Measurements from ENCODE around the gene YTHDF1. TPM values are rescaled to one million over a fixed set of nuclear protein-coding genes. Genes with fewer than 3 reads are reported as not detected.
A peak's percentile ranks its signal among the peaks of the same experiment; 100 is the strongest.

The YTHDF1 gene
- 10 to 100 TPM in 11 of 12 donors, not detected in 1; 25.5 to 32.0 (median 29.7) TPM for polyA plus RNA-seq (ENCODE audit: insufficient read length in 12 of 12)
- long read RNA-seq, donor 1, transcript YTHDF1-202 (5 exons, 3,301 nt): major isoform, 5 of 72 reads
- long read RNA-seq, donor 1, partial matches to known transcripts: 67 of 72 reads
- long read RNA-seq, donor 1, other reads (novel, unspliced or antisense): 0 of 72 reads
- long read RNA-seq, donor 2, transcript YTHDF1-202 (5 exons, 3,301 nt): major isoform, 7 of 26 reads
- long read RNA-seq, donor 2, partial matches to known transcripts: 19 of 26 reads
- long read RNA-seq, donor 2, other reads (novel, unspliced or antisense): 0 of 26 reads
- long read RNA-seq, donor 3, partial matches to known transcripts: 0 of 2 reads
- long read RNA-seq, donor 3, other reads (novel, unspliced or antisense): 0 of 2 reads
- long read RNA-seq, donor 4, partial matches to known transcripts: 0 of 2 reads
- long read RNA-seq, donor 4, other reads (novel, unspliced or antisense): 0 of 2 reads
- long read RNA-seq, donor 5, transcript YTHDF1-202 (5 exons, 3,301 nt): major isoform, 6 of 20 reads
- long read RNA-seq, donor 5, partial matches to known transcripts: 14 of 20 reads
- long read RNA-seq, donor 5, other reads (novel, unspliced or antisense): 0 of 20 reads
- long read RNA-seq, donor 6, partial matches to known transcripts: 0 of 3 reads
- long read RNA-seq, donor 6, other reads (novel, unspliced or antisense): 0 of 3 reads
- long read RNA-seq, donor 7, partial matches to known transcripts: 0 of 3 reads
- long read RNA-seq, donor 7, other reads (novel, unspliced or antisense): 0 of 3 reads
- long read RNA-seq, donor 8, transcript YTHDF1-202 (5 exons, 3,301 nt): major isoform, 5 of 10 reads
- long read RNA-seq, donor 8, partial matches to known transcripts: 5 of 10 reads
- long read RNA-seq, donor 8, other reads (novel, unspliced or antisense): 0 of 10 reads
- long read RNA-seq, donor 9, partial matches to known transcripts: 0 of 1 reads
- long read RNA-seq, donor 9, other reads (novel, unspliced or antisense): 0 of 1 reads
- long read RNA-seq, donor 10, partial matches to known transcripts: 0 of 4 reads
- long read RNA-seq, donor 10, other reads (novel, unspliced or antisense): 0 of 4 reads
- long read RNA-seq, donor 11, transcript YTHDF1-202 (5 exons, 3,301 nt): major isoform, 5 of 29 reads
- long read RNA-seq, donor 11, partial matches to known transcripts: 24 of 29 reads
- long read RNA-seq, donor 11, other reads (novel, unspliced or antisense): 0 of 29 reads

DNA sequence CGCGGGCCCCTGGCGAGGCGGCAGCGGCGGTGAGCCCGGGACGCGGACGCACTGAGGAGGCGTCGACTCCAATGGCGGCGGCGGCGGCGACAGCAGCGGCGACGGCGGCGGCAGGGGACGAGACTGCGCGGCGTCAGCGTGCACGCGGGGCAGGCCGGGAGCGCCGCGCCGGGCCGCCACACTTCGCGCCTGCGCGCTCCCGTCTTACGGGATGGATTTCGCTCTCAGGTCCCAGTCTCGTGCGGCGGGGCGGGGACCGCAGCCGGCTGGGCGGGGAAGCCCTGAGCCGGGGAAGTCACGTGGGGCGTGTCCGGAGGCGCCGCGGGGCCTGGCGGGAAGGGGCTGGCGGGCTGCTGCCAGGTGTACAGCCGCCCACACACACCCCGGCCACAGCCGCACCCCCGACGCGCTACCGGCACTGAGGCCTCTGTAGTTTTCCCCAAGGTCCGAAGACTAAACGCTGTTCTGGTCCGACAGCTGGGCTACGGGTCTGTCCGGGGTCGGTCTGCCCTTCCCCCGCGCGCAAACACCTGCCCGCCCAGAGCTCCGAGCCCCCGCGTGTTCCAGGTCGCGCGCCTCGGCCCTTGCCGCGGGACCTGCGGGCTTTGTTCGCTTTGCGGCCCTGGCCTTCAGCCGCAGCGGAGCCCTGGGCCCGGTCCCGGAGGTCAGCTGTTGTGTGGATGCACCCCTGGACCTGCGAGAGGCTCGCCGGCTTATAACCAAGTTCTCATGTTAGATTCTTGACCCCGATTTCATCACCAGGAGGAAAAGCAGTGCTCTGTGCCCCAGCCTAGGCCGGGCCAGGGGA is at the start of gene YTHDF1:
Gene YTHDF1 (minus strand): TSS at position 91 of the 808 bp plus-strand sequence. CDS start 239 bp downstream, outside the sequence.
- DNase-seq: peak; percentile 94

DNA sequence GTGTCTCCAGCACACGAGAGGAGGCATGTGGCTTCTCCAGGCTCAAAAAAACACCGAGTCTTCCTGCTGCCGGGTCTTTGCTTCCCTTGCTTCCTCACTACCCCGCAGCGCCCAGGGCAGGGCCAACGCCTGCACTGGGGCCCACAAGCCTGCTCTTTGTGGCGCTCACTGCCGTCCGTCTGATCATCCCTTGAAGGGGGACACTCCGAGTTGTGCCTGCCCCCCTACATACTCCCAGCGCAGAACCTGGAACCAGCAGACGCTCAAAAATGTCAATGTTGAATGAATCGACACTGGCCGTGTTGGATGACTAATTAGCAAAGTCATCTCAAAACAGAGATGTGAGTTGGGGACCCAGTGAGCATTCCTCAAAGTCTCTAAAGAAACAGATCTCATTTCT is 48.6 kb upstream of the YTHDF1 start:
- DNase-seq: no peak

DNA sequence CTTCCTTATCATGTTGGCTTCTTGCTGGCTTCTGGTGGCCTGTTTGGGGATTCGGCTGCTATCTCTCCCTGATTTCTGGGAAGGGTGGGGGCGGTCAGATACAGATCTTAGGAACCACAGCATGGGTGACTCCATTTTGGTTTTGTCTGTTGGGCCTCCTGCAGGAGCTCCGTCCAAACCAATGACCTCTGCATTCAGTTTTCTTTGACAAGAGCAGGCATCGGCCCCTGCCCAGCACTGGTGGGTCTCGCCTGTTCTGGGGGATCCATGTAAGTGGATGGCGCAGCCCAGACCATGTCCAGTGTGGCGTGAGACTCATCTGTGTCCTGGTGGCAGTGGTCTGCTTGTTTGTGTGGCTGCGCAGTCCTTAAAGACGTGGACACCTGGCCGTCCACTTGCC is 48.1 kb upstream of the YTHDF1 start:
- no peak for DNase-seq

DNA sequence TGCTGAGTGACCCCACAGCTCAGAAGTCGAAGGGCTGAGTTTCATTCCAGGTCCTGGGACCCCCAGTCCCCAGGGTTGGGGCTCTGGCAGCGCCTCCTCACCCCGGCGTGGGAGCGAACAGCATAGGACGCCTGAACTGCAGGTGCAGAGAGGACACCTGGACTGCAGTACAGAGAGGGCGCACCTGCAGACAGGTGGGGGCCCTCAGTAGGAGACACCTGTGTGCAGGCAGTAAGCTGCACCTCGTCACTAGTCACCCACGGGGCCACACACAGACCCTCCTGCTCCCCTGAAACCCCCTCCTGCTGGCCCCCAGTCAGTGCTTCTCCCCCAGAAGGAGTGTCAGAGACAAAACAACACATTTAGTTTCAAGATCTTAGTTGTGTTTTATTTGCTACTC is 46.9 kb upstream of the YTHDF1 start:
- no peak for DNase-seq

DNA sequence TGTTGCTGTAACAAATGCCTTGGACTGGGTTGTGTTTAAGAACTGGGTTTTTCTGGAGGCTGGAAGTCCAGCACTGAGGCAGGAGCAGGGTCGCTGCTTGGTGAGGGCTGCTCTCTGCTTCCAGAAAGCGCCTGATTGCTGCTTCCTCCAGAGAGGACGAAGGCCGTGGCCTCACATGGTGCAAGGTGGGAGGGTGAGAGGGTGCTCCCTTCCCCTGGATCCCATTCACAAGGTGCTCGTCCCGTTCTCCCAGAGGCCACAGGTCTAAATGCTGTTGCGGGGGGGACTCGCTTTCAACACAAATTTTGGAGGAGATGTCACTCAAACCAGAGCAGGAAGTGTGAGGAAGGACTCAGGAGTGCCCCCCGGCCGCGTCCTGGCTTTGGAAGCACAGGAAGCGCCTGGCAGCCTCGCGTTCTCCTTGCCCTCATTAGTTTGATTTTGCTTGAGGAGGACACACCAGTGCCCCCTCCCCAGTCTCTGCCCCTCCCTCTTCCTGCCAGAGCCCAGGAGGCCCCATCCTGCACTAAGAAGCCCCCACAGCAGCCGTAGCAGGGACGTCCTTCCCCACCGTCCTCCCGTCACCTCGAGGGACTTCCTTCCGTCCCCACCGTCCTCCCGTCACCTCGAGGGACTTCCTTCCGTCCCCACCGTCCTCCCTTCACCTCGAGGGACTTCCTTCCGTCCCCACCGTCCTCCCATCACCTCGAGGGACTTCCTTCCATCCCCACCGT is 46.0 kb upstream of the YTHDF1 start:
- DNase-seq: no peak

DNA sequence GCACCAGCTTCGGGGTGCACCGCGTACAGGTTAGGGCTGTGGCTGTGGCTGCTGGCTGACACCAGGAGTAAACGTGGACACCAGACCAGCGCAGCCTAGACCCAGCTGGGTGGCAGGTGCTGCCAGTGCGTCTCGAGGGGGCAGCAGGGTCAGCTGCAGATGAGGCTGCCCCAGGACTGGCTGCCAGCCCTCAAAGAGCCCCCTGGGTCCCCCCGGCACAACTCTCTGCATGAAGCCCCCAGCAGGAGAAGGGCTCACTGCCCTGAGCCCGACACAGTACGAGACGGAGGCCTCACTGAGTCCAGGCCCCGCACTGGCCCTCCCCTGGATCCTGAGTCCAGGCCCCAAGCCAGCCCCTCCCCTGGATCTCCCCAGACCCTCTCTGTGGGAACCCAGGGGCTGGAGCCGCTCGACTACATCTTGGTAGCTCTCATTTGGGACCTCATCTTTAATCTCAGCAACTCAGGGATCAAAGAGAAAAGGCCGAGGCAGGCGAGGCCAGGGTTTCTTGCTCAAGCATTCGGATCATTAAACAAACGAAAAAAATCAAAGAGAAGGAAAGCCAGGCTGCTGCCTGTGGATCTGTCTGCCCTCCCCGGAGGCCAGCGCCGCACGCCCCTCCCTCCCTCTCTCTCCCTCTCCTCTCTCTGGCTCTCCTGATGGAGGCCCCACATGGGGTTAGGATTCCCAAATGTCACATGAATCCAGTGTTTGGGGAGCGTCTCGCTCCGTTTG is 45.3 kb upstream of the YTHDF1 start:
- no peak for DNase-seq

DNA sequence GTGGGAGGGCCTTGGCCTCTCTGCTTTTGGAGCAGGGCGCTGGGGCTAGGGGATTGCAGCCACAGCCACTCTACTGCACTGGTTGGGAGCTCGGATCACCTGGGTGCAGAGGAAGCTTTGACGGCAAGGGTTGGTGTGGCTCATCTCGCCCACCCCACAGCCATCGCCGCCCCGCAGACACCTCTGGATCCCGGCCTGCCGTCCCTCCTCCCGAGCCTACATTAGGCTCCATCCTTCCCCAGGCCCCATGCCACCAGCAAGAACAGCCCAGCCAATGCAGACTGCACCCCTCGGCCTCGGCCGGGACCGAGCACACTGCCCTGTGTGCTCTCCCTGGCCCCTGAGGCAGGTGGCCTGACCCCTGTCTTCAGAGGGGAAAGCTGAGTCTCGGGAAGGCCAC is 44.6 kb upstream of the YTHDF1 start:
- DNase-seq: no peak

DNA sequence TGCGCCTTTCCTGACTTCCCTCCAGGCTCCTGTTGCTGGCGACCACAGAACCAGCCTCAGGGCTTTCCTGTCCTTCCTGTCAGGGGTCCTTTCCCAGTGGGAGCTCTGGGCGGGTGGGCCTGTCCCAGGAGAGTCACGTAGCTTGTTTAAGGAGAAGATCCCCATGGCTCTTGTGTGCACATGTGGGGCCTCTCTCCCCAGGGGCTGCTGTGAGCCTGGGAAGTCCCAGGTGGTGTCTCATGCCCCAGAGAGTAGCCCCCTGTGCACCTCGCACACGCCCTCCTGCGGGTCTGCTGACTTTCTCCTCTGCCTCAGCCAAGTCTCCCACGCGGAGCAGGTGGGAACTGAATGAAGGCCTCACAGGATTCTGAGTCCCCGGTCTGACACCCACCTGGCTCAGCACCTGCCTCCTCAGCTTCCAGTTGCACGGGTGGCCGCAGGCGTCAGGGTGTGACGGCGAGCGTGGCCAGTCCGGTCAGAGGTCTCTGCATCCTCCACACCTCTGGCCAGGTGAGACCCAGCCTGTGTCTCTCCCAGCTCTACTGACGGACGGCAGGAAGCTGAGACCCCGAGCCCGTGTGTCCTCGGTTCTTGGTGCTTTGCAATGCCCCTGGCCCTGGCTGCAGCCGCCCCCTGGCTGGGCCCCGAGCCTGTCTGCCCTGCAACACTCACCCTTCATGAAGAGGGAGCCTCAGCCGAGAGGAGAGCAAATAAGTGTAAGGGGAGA is 44.0 kb upstream of the YTHDF1 start:
- DNase-seq: no peak

DNA sequence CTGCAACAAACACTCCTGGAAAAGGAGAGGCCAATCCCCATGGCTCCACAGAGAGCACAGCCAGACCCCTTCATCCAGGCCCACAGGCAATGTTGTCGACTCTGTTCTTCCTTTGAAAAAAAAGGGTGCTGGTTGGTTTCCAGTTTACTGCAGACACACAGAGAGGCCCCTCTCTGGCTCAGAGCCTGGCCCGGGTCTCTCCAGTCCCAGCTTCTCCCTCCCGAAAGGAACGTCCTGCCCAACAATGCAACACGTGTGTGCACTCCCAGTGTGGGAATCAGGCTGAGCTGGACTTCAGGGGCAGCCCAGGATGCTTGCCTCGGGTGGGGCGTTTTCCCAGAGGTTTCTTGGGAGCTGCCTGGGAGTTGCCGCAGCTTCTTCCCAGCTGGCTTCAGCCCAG is 42.9 kb upstream of the YTHDF1 start:
- peak; percentile 70 for DNase-seq

DNA sequence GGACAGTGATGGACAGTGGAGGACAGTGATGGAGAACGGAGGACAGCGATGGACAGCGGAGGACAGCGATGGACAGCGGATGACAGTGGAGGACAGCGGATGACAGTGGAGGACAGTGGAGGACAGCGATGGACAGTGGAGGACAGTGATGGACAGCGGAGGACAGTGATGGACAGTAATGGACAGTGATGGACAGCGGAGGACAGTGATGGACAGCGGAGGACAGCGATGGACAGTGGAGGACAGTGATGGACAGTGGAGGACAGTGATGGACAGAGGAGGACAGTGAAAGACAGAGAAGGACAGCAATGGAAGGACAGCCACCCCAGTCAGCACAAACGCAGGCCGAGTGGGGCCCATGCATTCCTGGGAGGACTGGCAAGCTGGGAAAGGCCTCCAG is 41.7 kb upstream of the YTHDF1 start:
- DNase-seq: no peak

DNA sequence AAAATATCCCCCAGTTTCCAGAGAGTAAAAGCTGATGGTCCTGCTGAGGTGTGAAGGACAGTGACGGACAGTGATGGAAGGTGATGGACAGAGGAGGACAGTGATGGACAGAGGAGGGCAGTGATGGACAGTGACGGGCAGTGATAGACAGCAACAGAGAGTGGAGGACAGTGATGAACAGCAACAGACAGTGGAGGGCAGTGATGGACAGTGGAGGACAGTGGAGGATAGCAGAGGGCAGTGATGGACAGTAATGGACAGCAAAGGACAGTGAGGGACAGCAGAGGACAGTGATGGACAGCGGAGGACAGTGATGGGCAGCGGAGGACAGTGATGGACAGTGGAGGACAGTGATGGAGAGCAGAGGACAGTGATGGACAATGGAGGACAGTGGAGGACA is 41.0 kb upstream of the YTHDF1 start:
- DNase-seq: no peak

DNA sequence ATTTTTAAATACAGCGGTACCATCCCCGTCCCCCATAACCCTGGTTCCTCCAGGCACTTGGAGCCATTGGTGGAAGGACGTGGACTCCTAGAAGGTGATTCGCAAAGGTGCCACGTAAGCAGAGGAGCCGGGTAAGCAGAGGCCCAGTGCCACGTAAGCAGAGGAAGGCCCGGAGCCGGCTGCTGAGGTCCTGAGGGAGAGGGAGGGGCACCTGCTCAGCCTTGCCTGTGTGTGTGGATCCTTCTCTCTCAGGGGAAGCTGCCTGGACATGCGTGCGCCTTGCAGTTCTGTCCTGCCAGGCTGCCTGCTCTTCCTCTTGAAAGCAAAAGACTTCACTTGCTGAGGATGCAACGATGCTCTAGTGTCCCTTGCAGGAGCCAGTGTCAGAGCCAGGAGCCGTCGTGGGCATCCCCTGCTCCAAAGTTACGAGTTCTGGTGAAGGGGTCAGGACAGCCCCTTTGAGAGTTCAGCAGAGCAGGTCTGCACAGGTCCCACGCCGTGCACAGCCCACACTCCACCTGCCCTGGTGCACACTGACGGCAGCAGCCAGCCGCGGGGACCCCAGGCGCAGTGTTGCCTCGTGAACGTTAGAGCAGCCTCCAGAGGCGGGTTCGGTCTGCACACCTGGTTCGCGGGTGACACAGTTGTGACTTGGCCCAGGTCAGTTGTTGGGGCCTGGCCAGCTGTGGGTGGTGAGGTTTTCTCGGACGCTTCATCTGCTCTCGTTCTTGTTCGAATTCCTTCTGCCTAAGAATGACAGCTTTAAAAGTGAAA is 40.2 kb upstream of the YTHDF1 start:
- no peak for DNase-seq

DNA sequence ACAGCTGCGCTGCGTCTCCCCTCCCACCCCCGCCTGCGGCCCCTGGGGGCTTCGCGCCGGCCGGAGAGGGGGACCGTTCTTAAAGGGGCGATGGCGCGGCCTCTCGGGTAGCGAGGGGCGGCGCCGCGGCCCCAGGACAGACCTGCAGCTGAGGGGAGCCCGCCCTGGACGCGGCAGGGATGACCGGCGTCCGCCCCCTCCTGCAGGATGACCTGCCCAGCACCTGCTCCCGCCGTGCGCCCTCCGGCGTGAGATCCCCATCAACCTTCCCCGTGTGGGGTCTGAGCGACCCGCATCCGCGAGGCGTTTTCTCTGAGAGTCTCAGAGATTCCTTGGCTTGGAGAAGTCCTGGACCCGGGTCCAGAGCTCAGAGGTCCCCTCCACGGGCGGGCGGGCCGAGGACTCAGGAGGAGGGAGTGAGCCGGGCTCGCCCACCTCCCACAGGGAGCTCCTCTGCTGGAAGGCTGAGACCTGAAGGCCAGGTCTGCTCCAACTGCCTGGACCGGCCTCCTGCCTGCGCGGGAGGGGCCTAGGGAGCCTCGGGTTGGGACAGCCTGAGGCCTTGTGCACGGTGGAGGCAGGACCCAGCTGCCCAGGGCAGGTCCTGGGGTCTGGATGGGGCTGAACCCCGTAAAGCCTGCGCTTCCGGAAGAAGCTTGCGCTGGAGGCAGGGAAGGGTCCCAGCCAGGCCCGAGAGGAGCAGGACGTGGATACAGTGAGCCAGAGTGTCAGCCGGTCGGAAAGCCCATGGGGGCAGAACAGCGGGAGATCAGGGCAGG is 38.9 kb upstream of the YTHDF1 start:
- DNase-seq: no peak

DNA sequence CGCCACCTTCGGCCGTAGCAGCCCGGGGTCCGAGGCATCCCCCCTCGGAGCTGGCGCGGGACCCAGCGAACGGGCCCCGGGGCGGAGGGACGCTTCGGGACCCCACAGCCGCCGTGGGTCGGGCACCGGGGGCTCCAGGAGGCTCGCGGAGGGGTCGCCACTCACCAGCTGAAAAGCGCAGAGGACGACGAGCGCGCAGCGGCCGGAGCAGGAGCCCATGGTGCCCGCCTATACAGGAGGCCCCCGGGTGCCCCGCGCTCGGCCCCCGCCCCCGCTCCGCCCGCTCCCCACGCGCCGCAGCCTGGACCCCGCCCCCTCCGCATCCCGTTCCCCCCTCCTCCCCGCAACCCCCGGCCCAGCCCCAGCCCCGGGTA is 38.3 kb upstream of the YTHDF1 start, which contains the start of gene NKAIN4:
Gene NKAIN4 (minus strand): TSS at position 232 of the 374 bp plus-strand sequence. CDS start 13 bp downstream, at position 219.
- DNase-seq: no peak

DNA sequence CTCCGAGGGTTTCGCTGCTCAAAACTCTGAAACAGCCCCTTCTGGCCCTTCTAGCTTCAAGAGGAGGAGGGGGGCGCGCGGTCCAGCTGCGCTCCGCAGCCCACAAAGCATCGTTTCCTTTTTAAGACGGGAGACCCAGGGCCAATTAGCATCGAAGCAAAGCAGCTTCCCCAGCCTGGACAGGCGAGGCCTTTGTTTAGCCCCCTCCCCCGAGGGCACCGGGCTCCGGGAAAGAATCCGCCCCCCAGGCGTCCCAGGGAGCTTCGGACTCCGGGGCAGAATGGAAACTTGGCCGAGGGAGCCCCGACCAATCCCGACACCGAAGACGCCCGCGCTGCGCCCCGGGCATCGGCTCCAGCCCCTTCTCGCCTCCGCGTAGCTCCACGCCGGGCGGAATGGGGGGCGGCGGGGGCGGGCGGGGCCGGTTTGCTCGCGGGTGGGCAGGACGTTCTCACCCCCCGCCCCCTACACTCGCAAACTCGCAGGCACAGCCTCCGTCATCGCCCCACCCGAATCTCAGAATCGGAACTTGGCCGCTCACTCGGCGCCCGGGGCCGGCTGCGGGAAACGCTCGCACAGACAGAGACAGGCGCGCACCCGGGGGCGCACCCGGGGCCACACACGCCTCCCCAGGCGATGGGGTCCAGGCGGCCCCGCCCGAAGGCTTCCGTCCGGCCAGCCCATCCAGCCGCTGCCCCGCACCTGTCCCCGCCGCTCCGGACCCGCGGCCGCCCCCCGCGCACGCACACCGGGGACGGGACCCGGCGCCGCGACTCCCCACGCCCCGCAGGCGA is 37.7 kb upstream of the YTHDF1 start:
- peak; percentile 43 for DNase-seq

DNA sequence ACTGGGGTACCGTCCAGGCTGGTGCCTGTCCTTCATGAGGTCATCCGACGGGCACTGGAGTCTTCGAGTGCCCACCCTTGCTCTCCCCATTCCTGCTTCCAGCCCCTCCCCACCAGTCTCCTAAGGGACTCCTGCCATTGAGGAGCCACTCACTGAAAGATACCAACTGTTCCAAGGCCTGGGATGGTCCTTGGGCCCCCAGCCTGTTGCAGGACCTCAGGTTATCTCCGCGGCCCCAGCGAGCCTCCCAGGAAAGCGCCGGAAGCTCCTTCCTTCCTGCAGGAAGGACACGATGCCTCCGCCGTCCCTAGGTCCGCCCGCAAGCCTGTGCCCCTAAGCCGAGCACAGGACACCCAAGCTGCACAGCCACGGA is 37.1 kb upstream of the YTHDF1 start:
- no peak for DNase-seq
